ENCODE results near the gene BBS2.
"Not testable (repeated sequence)": the region's sequence is repeated elsewhere in the genome, so short reads cannot be mapped to it uniquely, and the experiment has no call there.

DNA sequence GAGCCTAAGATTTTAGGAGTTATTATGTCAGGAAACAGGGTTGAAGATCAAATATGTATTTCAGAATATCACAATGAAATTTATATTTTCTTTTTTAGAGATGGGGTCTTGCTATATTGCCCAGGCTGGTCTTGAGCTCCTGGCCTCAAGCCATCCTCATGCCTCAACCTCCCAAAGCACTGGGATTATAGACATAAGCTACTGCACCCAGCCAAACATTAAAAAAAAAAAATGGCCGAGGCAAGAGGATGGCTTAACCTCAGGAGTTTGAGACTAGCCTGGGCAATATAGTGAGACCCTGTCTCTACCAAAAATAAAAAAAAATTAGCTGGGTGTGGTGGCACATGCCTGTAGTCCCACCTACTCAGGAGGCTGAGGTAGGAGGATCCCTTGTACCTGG is 31.0 kb downstream of the BBS2 start:
- TF ChIP-seq, protein P1, sequence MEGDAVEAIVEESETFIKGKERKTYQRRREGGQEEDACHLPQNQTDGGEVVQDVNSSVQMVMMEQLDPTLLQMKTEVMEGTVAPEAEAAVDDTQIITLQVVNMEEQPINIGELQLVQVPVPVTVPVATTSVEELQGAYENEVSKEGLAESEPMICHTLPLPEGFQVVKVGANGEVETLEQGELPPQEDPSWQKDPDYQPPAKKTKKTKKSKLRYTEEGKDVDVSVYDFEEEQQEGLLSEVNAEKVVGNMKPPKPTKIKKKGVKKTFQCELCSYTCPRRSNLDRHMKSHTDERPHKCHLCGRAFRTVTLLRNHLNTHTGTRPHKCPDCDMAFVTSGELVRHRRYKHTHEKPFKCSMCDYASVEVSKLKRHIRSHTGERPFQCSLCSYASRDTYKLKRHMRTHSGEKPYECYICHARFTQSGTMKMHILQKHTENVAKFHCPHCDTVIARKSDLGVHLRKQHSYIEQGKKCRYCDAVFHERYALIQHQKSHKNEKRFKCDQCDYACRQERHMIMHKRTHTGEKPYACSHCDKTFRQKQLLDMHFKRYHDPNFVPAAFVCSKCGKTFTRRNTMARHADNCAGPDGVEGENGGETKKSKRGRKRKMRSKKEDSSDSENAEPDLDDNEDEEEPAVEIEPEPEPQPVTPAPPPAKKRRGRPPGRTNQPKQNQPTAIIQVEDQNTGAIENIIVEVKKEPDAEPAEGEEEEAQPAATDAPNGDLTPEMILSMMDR (conservative IDR thresholded peaks at IDR 0.05; ENCODE audit: low read length), result not testable (repeated sequence)
- TF ChIP-seq EZH2phosphoT487 (IDR thresholded peaks at IDR 0.05; ENCODE audit: borderline replicate concordance, low read depth, low read length), result not testable (repeated sequence)
